Measurements from ENCODE around the gene UBE2G2. TPM values are rescaled to one million over a fixed set of nuclear protein-coding genes. Genes with fewer than 3 reads are reported as not detected.

Gene UBE2G2
- total RNA-seq, 4 donors from 2014 or later, result 40.8 to 78.0 (median 60.5) TPM

- 85 to 92% methylated on average over 9 to 23 of the region's 23 CpGs for WGBS, 2 donors (ENCODE audit: low coverage in 1 of 2)
- intact Hi-C loops (cut with DNase I; ENCODE audit: low total_unique reads), result no loop called here
- Histone ChIP-seq H3K36me3 (no peaks in the 10 kb centered on the region), H3K9me3 (no peaks in the 10 kb centered on the region), H3K27ac (no peak overlapping the region), H3K27me3 (no peaks in the 10 kb centered on the region), H3K4me1 (peaks cover 0 to 3% (median under 1%) of the 10 kb centered on the region in 4 donors), H3K4me3 (no peak overlapping the region)
- in situ Hi-C loops (cut with MboI; ENCODE audit: low pct_ligation_motif_present in 1 of 4, low pct_unique_long_range_greater_than_20kb in 1 of 4, low sequenced_read_pairs in 3 of 4), result no loop called here
- no peak for DNase-seq
- TF ChIP-seq POLR2AphosphoS5 (IDR thresholded peaks at IDR 0.05) (no peak), POLR2A (IDR thresholded peaks at IDR 0.05) (no peak), EP300 (IDR thresholded peaks at IDR 0.05; ENCODE audit: low read depth) (no peak), CTCF (IDR thresholded peaks at IDR 0.05) (no peak)
These were observed 45.0 kb downstream of the UBE2G2 start for GRCh38 chr21:44756423-44757185.

DNA sequence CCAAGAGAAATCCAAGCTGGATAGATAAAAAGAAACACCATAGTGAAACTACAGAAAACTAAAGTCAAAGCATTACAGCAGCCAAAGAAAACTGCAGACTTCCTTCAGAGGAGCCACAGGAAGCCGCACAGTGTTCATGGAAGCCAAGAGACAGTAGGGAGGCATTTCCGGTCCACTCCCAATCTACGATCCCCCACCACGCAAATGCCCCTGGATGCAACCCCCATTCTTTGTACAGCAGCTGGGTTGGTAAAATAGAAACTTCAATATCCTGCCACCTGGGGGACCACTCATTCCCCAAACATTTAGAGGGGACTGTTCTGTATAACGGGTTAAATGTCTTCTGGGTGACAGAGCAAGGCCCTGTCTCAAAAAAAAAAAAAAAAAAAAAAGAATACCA is 46.4 kb downstream of the UBE2G2 start:
- no peaks in the 10 kb centered on the region for H3K9me3 ChIP-seq
- TF ChIP-seq POLR2AphosphoS5 (IDR thresholded peaks at IDR 0.05), result no peak
- no peak for TF ChIP-seq POLR2A (IDR thresholded peaks at IDR 0.05)
- TF ChIP-seq CTCF (IDR thresholded peaks at IDR 0.05), result no peak
- no peak for TF ChIP-seq EP300 (IDR thresholded peaks at IDR 0.05; ENCODE audit: low read depth)
- WGBS, 2 donors (ENCODE audit: low coverage in 1 of 2), result 70 to 100% methylated on average over 1 to 5 of the region's 5 CpGs
- no peak overlapping the region for H3K4me3 ChIP-seq
- peaks cover 13% of the 10 kb centered on the region for H3K27me3 ChIP-seq
- H3K36me3 ChIP-seq, result no peaks in the 10 kb centered on the region
- DNase-seq, result no peak
- in situ Hi-C loops (cut with MboI; ENCODE audit: low pct_ligation_motif_present in 1 of 4, low pct_unique_long_range_greater_than_20kb in 1 of 4, low sequenced_read_pairs in 3 of 4) (no loop called here), intact Hi-C loops (cut with DNase I; ENCODE audit: low total_unique reads) (no loop called here)
- H3K4me1 ChIP-seq, result no peaks in the 10 kb centered on the region
- H3K27ac ChIP-seq, result no peak overlapping the region

- in situ Hi-C loops (cut with MboI; ENCODE audit: low pct_ligation_motif_present in 1 of 4, low pct_unique_long_range_greater_than_20kb in 1 of 4, low sequenced_read_pairs in 3 of 4) (no loop called here), intact Hi-C loops (cut with DNase I; ENCODE audit: low total_unique reads) (no loop called here)
- no peaks in the 10 kb centered on the region for H3K9me3 ChIP-seq
- H3K27ac ChIP-seq, result no peak overlapping the region
- H3K4me3 ChIP-seq, result no peak overlapping the region
- no peaks in the 10 kb centered on the region for H3K36me3 ChIP-seq
- WGBS, 2 donors (ENCODE audit: low coverage in 1 of 2), result 50% methylated on average over 19 of the region's 19 CpGs; no CpG with 5 or more reads in 1 of the 2 donors
- TF ChIP-seq POLR2AphosphoS5 (IDR thresholded peaks at IDR 0.05), result no peak
- TF ChIP-seq CTCF (IDR thresholded peaks at IDR 0.05), result no peak
- TF ChIP-seq EP300 (IDR thresholded peaks at IDR 0.05; ENCODE audit: low read depth), result no peak
- no peak for TF ChIP-seq POLR2A (IDR thresholded peaks at IDR 0.05)
- H3K27me3 ChIP-seq, result peaks cover 28% of the 10 kb centered on the region
- no peak for DNase-seq
- H3K4me1 ChIP-seq, result no peaks in the 10 kb centered on the region
These were observed 48.3 kb downstream of the UBE2G2 start for GRCh38 chr21:44753357-44753756.

- H3K36me3 ChIP-seq, result no peaks in the 10 kb centered on the region
- H3K9me3 ChIP-seq, result no peaks in the 10 kb centered on the region
- TF ChIP-seq POLR2A (IDR thresholded peaks at IDR 0.05), result no peak
- TF ChIP-seq POLR2AphosphoS5 (IDR thresholded peaks at IDR 0.05), result no peak
- TF ChIP-seq EP300 (IDR thresholded peaks at IDR 0.05; ENCODE audit: low read depth), result no peak
- TF ChIP-seq CTCF (IDR thresholded peaks at IDR 0.05), result no peak
- intact Hi-C loops (cut with DNase I; ENCODE audit: low total_unique reads), result no loop called here
- H3K27me3 ChIP-seq, result peaks cover 28% of the 10 kb centered on the region
- 19 to 51% methylated on average over 2 to 10 of the region's 11 CpGs for WGBS, 2 donors (ENCODE audit: low coverage in 1 of 2)
- no peak for DNase-seq
- H3K4me3 ChIP-seq, result no peak overlapping the region
- no peak overlapping the region for H3K27ac ChIP-seq
- in situ Hi-C loops (cut with MboI; ENCODE audit: low pct_ligation_motif_present in 1 of 4, low pct_unique_long_range_greater_than_20kb in 1 of 4, low sequenced_read_pairs in 3 of 4), result no loop called here
- no peaks in the 10 kb centered on the region for H3K4me1 ChIP-seq
These were observed 48.9 kb downstream of the UBE2G2 start for GRCh38 chr21:44752671-44753235.
